ENCODE data around the gene UBE2M. TPM values are rescaled to one million over a fixed set of nuclear protein-coding genes. Genes with fewer than 3 reads are reported as not detected.
"Not testable (repeated sequence)": the region's sequence is repeated elsewhere in the genome, so short reads cannot be mapped to it uniquely, and the experiment has no call there.

UBE2M gene
- 73.6 TPM for total RNA-seq

GRCh38 chr19:58558066-58558622 is at the start of gene UBE2M:
Gene UBE2M (minus strand): TSS chr19:58558611. CDS start chr19:58558381, 230 bp downstream.
- no peaks in the 10 kb centered on the region for H3K9me3 ChIP-seq (ENCODE audit: control insufficient read depth in 3 of 3, low read length in 3 of 3)
- peak within 1 kb of the TSS; percentile 87 to 98 (median 94) for H3K4me3 ChIP-seq (ENCODE audit: low read length in 3 of 3)
- peaks cover 67 to 87% (median 74%) of the 10 kb centered on the region in 3 donors for H3K4me1 ChIP-seq (ENCODE audit: control insufficient read depth in 3 of 3, insufficient read depth in 3 of 3, low read length in 3 of 3)
- no peaks in the 10 kb centered on the region for H3K27me3 ChIP-seq (ENCODE audit: control insufficient read depth in 3 of 3, insufficient read depth in 3 of 3, low read length in 3 of 3)
- peak within 1 kb of the TSS; percentile 98 for H3K27ac ChIP-seq (ENCODE audit: low read depth, low read length)
- peak within 1 kb of the TSS; percentile 94 to 99 (median 96) for H3K9ac ChIP-seq (ENCODE audit: low read depth in 1 of 3, low read length in 3 of 3)
- peaks cover 9 to 17% (median 12%) of the 10 kb centered on the region in 3 donors for H3K36me3 ChIP-seq (ENCODE audit: control insufficient read depth in 3 of 3, insufficient read depth in 3 of 3, low read length in 3 of 3)

- H3K36me3 ChIP-seq (ENCODE audit: control insufficient read depth in 3 of 3, insufficient read depth in 3 of 3, low read length in 3 of 3); H3K9me3 ChIP-seq (ENCODE audit: control insufficient read depth in 3 of 3, low read length in 3 of 3); H3K4me1 ChIP-seq (ENCODE audit: control insufficient read depth in 3 of 3, insufficient read depth in 3 of 3, low read length in 3 of 3); H3K9ac ChIP-seq (ENCODE audit: low read depth in 1 of 3, low read length in 3 of 3); H3K4me3 ChIP-seq (ENCODE audit: low read length in 3 of 3); H3K27ac ChIP-seq (ENCODE audit: low read depth, low read length); H3K27me3 ChIP-seq (ENCODE audit: control insufficient read depth in 3 of 3, insufficient read depth in 3 of 3, low read length in 3 of 3): not testable (repeated sequence)
Observed at GRCh38 chr19:58607213-58607612, 48.8 kb upstream of the UBE2M start.

DNA sequence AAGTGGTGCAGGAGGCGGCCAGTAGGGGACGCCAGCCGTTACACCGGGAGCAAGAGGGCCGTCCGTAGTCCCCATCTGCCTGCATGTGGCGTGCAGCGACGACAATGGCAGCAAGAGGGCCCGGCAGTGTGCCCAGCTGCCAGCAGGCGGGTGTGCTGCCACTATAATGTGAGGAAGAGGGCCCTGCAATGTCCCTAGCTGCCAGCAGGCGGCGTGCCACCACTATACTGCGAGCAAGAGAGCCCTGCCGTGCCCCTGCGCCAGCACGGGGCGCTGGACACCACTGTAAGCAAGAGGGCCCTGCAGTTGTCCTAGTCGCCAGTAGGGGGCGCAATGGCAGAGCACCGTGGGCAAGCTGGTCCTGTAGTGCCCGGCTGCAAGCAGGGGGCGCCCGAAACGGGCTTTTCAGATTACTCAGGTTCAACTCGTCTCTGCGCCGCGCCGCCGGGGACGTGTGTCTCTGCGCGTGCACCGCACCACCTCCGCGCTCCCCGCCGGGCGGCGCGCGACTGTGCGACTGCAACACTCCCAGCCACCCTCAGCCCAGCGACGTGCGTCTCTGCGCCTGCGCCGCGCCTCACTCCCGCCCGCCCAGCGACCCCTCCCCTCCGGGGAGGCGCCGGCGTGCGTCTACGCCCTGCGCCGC is 48.0 kb upstream of the UBE2M start:
- H3K4me1 ChIP-seq (ENCODE audit: control insufficient read depth in 3 of 3, insufficient read depth in 3 of 3, low read length in 3 of 3); H3K36me3 ChIP-seq (ENCODE audit: control insufficient read depth in 3 of 3, insufficient read depth in 3 of 3, low read length in 3 of 3); H3K27ac ChIP-seq (ENCODE audit: low read depth, low read length); H3K27me3 ChIP-seq (ENCODE audit: control insufficient read depth in 3 of 3, insufficient read depth in 3 of 3, low read length in 3 of 3); H3K9me3 ChIP-seq (ENCODE audit: control insufficient read depth in 3 of 3, low read length in 3 of 3); H3K9ac ChIP-seq (ENCODE audit: low read depth in 1 of 3, low read length in 3 of 3); H3K4me3 ChIP-seq (ENCODE audit: low read length in 3 of 3): not testable (repeated sequence)

GRCh38 chr19:58586133-58586765 is 27.8 kb upstream of the UBE2M start:
- Histone ChIP-seq H3K9me3 (ENCODE audit: control insufficient read depth in 3 of 3, low read length in 3 of 3) (no peaks in the 10 kb centered on the region), H3K27me3 (ENCODE audit: control insufficient read depth in 3 of 3, insufficient read depth in 3 of 3, low read length in 3 of 3) (no peaks in the 10 kb centered on the region), H3K4me3 (ENCODE audit: low read length in 3 of 3) (no peak overlapping the region), H3K27ac (ENCODE audit: low read depth, low read length) (no peak overlapping the region), H3K36me3 (ENCODE audit: control insufficient read depth in 3 of 3, insufficient read depth in 3 of 3, low read length in 3 of 3) (peaks cover 7 to 19% (median 18%) of the 10 kb centered on the region in 3 donors), H3K4me1 (ENCODE audit: control insufficient read depth in 3 of 3, insufficient read depth in 3 of 3, low read length in 3 of 3) (peaks cover 3% of the 10 kb centered on the region in 3 donors), H3K9ac (ENCODE audit: low read depth in 1 of 3, low read length in 3 of 3) (no peak overlapping the region)

- H3K36me3 ChIP-seq (ENCODE audit: control insufficient read depth in 3 of 3, insufficient read depth in 3 of 3, low read length in 3 of 3) = peaks cover 7 to 19% (median 18%) of the 10 kb centered on the region in 3 donors
- no peak overlapping the region for H3K9ac ChIP-seq (ENCODE audit: low read depth in 1 of 3, low read length in 3 of 3)
- no peak overlapping the region for H3K27ac ChIP-seq (ENCODE audit: low read depth, low read length)
- peaks cover 3 to 9% (median 9%) of the 10 kb centered on the region in 3 donors for H3K4me1 ChIP-seq (ENCODE audit: control insufficient read depth in 3 of 3, insufficient read depth in 3 of 3, low read length in 3 of 3)
- no peaks in the 10 kb centered on the region for H3K27me3 ChIP-seq (ENCODE audit: control insufficient read depth in 3 of 3, insufficient read depth in 3 of 3, low read length in 3 of 3)
- no peak overlapping the region for H3K4me3 ChIP-seq (ENCODE audit: low read length in 3 of 3)
- no peaks in the 10 kb centered on the region for H3K9me3 ChIP-seq (ENCODE audit: control insufficient read depth in 3 of 3, low read length in 3 of 3)
Observed at GRCh38 chr19:58585442-58586132, 27.2 kb upstream of the UBE2M start.

GRCh38 chr19:58584498-58585441 is 26.4 kb upstream of the UBE2M start:
- Histone ChIP-seq H3K27ac (ENCODE audit: low read depth, low read length) (no peak overlapping the region), H3K4me3 (ENCODE audit: low read length in 3 of 3) (no peak overlapping the region), H3K4me1 (ENCODE audit: control insufficient read depth in 3 of 3, insufficient read depth in 3 of 3, low read length in 3 of 3) (peaks cover 3 to 9% (median 9%) of the 10 kb centered on the region in 3 donors), H3K9me3 (ENCODE audit: control insufficient read depth in 3 of 3, low read length in 3 of 3) (no peaks in the 10 kb centered on the region), H3K27me3 (ENCODE audit: control insufficient read depth in 3 of 3, insufficient read depth in 3 of 3, low read length in 3 of 3) (no peaks in the 10 kb centered on the region), H3K36me3 (ENCODE audit: control insufficient read depth in 3 of 3, insufficient read depth in 3 of 3, low read length in 3 of 3) (peaks cover 7 to 19% (median 18%) of the 10 kb centered on the region in 3 donors), H3K9ac (ENCODE audit: low read depth in 1 of 3, low read length in 3 of 3) (no peak overlapping the region)

GRCh38 chr19:58582985-58583384 is 24.6 kb upstream of the UBE2M start:
- Histone ChIP-seq H3K27ac (ENCODE audit: low read depth, low read length) (no peak overlapping the region), H3K4me3 (ENCODE audit: low read length in 3 of 3) (no peak overlapping the region), H3K4me1 (ENCODE audit: control insufficient read depth in 3 of 3, insufficient read depth in 3 of 3, low read length in 3 of 3) (peaks cover 3 to 13% (median 9%) of the 10 kb centered on the region in 3 donors), H3K36me3 (ENCODE audit: control insufficient read depth in 3 of 3, insufficient read depth in 3 of 3, low read length in 3 of 3) (peaks cover 7 to 23% (median 20%) of the 10 kb centered on the region in 3 donors), H3K27me3 (ENCODE audit: control insufficient read depth in 3 of 3, insufficient read depth in 3 of 3, low read length in 3 of 3) (no peaks in the 10 kb centered on the region), H3K9ac (ENCODE audit: low read depth in 1 of 3, low read length in 3 of 3) (no peak overlapping the region), H3K9me3 (ENCODE audit: control insufficient read depth in 3 of 3, low read length in 3 of 3) (no peaks in the 10 kb centered on the region)

DNA sequence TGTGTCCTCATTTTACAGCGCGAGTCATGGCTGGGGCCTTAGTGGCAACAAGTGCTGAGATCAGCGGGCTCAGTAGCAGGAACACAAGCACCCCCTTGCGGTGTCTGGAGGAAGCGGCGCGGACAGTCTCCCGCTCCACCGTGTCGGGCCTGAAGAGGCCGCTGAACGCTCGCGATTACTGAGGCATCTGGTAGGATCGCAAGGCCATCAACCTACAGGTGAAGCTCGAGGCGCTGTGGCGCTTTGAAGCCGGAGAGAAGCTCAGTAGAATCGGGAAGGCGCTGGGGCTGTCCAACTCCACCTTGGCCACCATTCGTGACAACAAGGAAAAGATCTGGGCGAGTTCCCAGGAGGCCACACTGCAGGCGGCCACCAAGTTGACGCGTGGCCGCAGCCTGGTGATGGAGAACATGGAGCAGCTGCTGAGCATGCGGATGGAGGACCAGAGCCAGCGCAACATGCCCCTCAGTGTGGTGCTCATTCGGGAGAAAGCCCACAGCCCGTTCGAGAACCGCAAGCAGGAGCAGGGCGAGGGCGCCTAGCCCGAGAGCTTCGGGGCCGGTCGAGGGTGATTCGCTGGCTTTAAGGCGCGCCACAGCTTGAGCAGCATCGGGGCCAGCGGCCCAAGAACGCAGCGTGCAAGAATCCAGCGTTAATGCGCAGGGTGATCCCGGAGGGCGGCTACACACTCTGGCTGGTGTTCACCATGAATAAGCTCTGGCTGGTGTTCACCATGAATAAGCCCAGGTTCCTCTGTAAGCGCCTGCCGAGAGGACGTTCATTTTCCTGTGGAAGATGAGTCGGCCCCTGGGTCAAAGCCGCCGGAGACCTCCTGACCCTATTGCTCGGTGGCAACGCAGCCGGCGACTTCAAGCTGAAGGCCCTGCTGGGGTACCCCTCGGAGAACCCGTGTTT is 23.1 kb upstream of the UBE2M start:
- H3K4me3 ChIP-seq (ENCODE audit: low read length in 3 of 3) = no peak overlapping the region
- H3K4me1 ChIP-seq (ENCODE audit: control insufficient read depth in 3 of 3, insufficient read depth in 3 of 3, low read length in 3 of 3) = peaks cover 3 to 13% (median 9%) of the 10 kb centered on the region in 3 donors
- H3K9ac ChIP-seq (ENCODE audit: low read depth in 1 of 3, low read length in 3 of 3) = peak overlapping the region in 2 of 3 donors; percentile 62 to 74
- H3K27me3 ChIP-seq (ENCODE audit: control insufficient read depth in 3 of 3, insufficient read depth in 3 of 3, low read length in 3 of 3) = no peaks in the 10 kb centered on the region
- H3K27ac ChIP-seq (ENCODE audit: low read depth, low read length) = peak overlapping the region; percentile 66
- no peaks in the 10 kb centered on the region for H3K9me3 ChIP-seq (ENCODE audit: control insufficient read depth in 3 of 3, low read length in 3 of 3)
- peaks cover 7 to 23% (median 20%) of the 10 kb centered on the region in 3 donors for H3K36me3 ChIP-seq (ENCODE audit: control insufficient read depth in 3 of 3, insufficient read depth in 3 of 3, low read length in 3 of 3)

Data from skeletal muscle tissue (tissue), 4 donors.